ENCODE results near the gene GPATCH1.
A peak's percentile ranks its signal among the peaks of the same experiment; 100 is the strongest.
"Not testable (repeated sequence)": the region's sequence is repeated elsewhere in the genome, so short reads cannot be mapped to it uniquely, and the experiment has no call there.

The GPATCH1 gene

DNA sequence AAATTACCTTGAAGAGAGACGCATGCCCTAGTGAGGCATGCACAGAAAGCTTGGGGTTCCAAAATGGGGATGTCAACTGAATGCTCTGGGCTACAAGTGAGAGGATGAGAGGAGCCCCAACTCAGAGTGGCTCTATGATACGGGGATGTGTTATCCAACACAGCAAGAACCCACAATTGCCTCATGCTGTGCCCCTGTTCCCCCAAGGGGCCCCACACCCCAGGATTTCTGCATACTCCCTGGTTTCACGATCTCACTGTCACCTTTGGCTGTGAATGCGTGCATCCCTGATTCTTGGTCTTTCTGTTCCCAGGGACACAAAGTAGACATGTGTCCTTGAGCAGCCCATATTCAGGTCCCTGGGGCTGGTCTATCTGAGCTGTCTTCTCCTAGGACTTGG, 80.2 kb downstream of the GPATCH1 start:
- no peak for DNase-seq

DNA sequence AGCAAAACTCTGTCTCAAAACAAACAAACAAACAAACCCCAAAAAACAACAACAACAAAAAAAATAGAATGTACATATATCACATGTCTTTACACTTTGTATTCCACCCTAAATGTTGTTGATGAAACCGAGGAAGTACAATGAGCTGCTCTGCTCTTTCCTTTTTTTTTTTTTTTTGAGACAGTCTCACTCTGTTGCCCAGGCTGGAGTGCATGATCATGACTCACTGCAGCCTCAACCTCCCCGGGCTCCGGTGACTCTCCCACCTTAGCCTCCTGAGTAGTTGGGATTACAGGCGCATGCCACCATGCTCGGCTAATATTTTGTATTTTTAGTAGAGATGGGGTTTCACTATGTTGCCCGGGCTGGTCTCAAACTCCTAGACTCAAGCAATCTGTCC, 82.5 kb downstream of the GPATCH1 start:
- no peak for DNase-seq

GRCh38 chr19:33166037-33166436, 85.1 kb downstream of the GPATCH1 start:
- not testable (repeated sequence) for DNase-seq

GRCh38 chr19:33167438-33167837, 86.5 kb downstream of the GPATCH1 start:
- DNase-seq = no peak

DNA sequence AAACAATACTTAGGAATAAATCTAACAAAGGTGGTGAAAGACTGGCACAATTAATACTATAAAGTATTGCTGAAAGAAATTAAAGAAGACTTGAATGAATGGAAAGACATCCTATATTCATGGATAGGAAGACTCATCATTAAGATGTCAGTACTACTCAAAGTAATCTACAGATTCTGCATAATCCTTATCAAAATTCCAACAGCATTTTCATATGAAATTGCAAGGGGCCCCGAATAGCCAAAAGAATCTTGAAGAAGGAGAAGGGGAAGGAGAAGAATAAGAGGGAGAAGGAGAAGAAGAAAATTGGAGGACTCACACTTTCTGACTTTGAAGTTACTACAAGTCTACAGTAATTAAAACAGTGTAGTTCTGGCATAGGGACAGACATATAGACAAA, 87.5 kb downstream of the GPATCH1 start:
- DNase-seq = no peak

DNA sequence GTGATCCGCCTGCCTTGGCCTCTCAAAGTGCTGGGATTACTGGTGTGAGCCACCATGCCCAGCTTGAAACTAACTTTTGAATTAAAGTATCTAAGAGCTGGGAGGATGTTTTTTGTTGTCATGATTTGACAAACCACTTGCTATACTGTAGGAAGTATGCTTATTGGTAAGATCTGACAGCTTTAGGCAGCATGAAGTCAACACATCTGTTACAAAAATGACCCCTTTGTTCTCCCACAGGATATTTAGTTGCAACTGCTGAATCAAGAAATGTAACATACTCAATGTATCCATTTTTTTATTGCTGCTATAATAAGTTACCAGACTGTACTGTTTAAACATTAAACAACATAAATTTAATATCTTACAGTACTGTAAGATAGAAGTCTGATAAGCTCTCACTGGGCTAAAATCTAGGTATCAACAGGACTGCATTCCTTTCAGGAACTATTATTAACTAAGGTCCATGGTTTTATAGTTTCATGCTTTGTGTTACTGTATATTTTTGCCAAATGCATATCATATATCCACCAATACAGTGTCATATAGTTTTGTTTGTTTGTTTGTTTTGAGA, 90.3 kb downstream of the GPATCH1 start:
- DNase-seq = no peak

DNA sequence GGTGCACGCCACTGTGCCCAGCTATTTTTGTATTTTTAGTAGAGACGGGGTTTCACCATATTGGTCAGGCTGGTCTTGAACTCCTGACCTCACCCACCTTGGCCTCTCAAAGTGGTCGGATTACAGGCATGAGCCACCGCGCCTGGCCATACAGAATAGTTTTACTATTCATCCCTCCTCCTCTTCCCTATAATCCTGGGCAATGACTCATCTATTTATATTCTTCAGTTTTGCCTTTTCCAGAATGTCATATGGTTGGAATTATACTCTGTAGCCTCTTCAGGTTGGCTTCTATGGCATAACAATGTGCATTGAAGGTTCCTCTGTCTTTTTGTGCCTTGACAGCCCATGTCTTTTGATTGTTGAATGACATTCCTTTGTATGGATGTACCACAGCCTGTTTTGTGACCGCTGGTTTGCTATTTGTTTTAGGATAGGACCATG, 91.0 kb downstream of the GPATCH1 start:
- DNase-seq = peak; percentile 71

DNA sequence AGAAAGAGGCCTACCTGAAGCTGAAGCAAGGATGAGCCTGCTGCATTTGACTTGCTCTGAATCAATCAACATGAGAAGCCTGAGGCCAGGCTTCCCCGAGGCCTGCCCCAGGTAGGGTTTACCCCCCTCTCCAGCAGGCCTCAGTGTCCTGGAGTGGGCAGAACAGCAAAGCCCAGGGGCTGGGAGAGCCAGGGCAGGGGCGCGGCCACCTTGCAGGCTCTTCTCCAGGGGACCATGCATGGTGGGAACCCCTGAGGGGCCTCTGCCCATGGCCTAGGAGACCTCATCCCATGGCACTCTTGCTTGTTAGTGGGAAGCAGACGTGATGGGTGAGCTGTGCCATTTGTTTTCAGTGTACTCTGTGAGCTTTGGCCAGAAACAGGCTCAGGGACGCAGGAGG, 93.2 kb downstream of the GPATCH1 start:
- no peak for DNase-seq

GRCh38 chr19:33175156-33175782, 94.3 kb downstream of the GPATCH1 start:
- DNase-seq = no peak

DNA sequence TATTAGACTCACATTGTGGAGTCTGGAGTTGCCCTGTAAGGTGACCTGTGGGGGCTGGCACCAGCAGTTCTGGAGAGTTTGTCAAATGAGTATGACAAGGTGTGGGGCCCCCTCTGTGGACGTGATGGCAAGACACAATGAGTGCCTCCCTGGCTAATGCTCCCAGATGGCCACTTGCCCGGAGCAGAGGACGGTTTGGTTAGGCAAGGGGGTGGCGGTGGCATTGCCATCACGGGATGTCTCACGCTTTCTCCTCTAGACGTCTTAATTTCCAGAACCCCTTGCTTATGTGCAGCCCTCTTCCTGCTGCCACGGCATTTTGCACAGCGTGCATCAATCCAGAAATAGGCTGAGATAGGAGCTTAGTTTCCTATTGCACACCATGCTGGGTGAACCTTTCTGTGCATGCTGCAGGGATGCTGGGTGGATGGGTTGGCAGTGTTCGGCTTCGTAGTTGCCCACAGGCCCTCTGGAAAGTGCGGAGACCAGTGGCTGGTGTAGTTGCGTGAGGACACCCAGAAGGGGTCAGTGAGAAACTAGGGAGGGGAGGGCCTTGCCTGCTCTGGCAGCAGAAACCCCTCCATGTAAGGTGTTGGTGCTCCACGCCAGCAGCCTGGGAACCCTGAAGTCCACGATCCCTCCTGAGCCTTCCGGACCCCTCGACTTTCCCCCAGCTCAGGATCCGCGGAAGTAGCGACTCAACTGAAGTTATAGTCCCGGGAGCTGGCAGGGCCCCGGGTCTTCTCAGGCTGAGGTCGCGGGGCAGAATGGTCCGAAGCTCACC, 95.1 kb downstream of the GPATCH1 start:
- DNase-seq = peak; percentile 19

DNA sequence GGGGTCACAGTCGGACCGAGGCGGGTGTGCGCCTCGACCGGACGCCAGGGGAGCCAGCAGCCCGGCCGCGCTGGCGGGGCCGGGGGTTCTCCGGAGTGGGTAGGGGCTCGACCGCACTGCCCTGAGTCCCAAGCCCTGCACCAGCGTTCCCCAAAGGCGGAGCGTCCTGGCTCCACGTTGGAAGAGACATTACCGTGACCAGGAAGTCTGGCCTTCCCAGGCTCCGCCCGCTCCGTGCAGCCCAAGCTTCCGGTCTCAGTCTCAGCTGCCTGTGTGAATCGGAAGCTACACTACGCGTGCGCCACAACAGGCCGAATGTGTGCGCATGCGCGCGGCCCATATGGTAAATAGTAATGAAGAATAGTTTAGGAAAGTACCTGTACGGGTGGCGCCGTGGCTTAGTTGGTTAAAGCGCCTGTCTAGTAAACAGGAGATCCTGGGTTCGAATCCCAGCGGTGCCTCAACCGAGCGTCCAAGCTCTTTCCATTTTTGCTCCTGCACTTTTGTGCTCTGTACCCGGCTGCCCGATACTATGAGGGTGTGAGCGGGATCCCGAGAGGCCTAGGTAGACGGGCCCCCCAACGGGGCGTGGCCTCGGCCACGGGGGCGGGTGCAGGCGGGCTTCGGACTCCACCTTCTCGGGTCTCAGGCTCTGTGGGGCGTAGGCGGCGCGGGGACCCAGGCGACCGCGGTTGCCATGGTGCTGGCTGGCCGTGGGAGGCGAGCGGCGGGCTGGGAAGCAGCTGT, 95.9 kb downstream of the GPATCH1 start:
- DNase-seq = peak; percentile 99

- DNase-seq = no peak
These were observed 96.5 kb downstream of the GPATCH1 start for GRCh38 chr19:33177417-33177979.

All from HCEC 1CT (cell line).